Stimulated activated CD4-positive, alpha-beta T cell treated with anti-CD3 and anti-CD28 coated beads, Interleukin-1b, Interleukin-23, amount 100 ng/mL, for 24 hours (primary cell): ENCODE results near the gene FYCO1.
A peak's percentile ranks its signal among the peaks of the same experiment; 100 is the strongest.

Experiments
- DNase-seq, 4 experiments: peaks; one replicate each; pipeline ENCODE4 v3.0.0-alpha.2; 2020; ENCODE audit warnings: low read depth in 4 of 4, low spot score in 1 of 4

Gene FYCO1

DNA sequence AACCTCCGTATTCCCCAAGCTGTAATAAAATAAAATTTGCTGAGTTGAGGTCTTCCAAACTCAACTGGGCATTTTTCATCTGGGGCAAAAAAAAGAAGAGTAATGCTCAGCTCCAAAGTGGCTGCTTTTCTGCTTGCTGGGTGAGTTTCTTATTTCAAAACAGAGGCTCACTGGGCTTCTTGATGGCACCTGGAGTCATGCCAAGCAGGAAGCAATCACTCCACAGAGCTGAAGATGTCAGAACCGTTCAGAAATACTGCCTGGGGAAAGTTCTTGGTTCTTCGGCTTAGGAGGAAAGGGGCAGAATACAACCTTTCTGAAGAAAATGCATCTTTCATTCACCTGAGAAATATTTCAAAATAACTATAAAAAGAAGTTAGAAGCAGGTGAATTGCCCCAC is 105.2 kb downstream of the FYCO1 start:
- no peak for DNase-seq

DNA sequence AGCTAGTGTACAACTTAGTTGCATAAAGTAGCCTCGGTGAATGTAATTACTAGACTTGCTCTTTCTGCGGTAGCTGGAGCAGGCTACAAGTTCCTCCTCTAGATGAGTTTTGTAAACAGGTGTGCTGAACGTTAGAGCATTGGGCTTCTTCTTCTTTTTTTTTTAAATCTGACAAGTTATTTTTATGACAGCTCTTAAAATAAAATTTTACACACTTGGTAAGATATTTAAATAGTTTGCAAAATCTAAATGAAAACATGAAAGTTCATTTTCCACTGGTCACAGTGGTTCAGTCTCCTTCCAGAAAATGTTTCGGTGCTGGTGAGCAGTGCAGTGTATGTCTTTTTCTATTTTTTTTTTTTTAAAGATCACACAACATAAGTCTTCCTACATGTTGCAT is 106.3 kb downstream of the FYCO1 start:
- no peak for DNase-seq

DNA sequence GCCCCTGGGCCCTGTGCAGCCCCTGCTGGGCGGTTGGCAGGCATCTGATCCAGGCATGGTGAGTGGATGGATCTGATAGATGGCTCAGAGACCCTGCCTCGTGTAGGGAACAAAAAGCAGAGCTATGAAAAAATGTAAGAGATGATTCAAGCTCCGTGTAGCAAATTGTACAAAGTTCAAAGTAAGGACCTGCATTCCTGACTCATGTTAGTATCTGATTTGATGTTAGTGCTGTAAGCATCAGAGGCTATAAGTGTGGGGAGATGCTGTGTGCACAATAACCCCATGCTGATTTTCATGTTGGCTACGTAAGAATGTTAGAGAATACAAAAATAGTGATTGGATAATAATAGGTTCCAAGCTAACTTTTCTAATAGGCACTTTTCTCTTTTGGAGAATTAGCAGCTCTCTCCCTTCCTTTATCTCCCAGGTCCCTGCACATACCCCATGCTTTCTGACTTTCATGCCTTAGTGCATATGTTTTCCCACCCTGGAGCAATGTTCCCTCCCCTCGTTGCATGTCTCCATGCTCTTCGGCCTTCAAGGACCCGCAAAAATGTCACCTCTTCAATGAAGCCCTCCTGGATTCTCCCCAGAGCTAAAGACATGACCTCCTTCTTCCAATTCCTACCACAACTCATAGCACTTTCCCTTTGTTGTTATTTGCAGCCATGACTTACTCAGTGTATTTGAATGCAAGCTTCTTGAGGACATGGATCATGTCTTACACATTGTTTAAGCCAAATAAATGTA is 107.7 kb downstream of the FYCO1 start:
- DNase-seq, result no peak

DNA sequence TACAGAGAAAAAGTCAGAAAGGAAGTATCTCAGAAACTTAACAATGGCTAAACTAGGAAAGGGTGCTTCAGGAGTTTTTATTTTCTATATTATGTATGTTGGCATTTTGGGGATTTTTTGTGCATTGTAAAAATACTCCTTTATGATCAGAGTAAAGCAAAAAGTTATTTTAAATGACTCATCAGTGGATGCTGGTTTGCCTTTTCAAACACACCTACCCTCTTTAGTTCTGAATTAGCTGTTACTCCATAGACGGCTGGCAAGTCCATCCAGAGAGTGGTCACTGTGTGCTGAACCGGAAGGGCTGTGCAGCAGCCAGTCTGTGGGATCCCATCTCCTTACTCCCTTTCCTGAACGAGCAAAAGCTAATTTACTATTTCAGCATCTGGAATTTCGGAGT is 108.3 kb downstream of the FYCO1 start:
- no peak for DNase-seq

DNA sequence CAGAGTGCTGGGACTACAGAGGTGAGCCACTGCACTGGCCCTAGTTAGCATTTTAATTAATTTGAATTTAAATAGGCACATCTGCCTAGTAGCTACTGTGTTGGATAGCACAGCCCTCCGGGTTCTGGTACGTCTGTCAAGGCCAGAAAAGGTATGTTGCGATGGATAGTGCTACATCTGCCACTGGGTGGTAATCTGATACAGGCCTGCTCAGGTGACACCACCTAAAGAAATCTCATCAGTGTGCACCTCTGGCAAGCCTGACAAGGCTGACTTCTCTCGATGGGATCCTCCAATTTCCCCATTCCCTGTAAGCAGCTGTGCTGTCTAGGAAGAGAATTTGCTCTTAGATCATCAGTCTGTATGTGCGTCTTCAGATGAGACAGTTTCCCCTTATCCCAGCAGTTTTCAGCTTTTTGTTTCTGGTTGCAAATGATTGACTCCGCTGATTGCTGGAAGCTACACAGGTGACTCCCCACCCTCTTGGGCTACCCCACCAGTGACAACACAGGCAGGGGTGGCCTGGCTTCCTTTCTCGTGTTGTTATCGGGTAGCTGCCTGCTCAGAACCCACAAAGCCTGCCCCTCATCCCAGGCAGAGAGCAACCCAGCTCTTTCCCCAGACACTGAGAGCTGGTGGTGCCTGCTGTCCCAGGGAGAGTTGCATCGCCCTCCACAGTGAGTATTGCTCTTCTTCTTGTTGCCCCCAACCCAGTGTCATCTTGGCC is 109.5 kb downstream of the FYCO1 start, which contains the start of gene CCR9:
CCR9 (plus strand) TSS at position 565 of the 727 bp plus-strand sequence. CDS start 8,391 bp downstream, outside the sequence.
- DNase-seq, result no peak

DNA sequence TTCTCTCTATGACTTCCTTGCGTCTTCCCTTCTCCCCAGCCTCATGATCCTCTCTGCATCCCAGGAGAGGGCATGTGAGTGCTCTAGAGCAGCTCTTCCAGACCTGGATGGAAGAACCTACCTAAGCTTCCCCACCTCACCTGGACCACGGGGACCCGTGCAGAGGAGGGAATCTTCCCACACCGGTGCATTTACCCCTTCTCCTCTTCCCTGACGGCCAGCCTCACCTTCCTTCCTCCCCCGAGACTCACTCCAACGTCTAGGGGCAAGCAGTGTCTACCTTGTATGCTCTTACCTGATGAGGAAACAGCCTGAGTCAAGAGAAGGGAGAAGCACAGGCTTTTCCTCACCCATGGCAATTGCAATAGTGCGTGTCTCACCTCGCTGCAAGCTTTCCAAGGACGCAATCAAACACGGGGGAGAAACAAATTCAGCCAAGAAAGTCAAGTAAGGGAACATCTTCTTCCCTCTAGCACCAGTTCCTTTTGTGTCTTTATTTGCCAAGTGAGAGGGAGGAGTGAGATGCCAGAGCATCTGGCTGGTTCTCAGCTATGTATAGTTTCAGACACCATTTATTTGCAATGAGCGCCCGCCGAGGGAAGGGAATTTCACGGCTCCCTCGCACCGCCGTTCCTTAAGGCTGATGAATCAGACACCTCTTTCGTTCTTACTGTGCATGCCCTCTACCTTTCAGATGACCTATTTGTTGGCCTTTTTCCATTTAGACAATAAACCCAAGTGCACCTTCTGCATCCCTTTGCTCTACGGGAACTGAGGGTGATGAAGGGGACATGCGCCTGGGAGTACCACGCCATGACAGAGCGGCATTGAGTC is 111.0 kb downstream of the FYCO1 start:
- DNase-seq, result no peak

DNA sequence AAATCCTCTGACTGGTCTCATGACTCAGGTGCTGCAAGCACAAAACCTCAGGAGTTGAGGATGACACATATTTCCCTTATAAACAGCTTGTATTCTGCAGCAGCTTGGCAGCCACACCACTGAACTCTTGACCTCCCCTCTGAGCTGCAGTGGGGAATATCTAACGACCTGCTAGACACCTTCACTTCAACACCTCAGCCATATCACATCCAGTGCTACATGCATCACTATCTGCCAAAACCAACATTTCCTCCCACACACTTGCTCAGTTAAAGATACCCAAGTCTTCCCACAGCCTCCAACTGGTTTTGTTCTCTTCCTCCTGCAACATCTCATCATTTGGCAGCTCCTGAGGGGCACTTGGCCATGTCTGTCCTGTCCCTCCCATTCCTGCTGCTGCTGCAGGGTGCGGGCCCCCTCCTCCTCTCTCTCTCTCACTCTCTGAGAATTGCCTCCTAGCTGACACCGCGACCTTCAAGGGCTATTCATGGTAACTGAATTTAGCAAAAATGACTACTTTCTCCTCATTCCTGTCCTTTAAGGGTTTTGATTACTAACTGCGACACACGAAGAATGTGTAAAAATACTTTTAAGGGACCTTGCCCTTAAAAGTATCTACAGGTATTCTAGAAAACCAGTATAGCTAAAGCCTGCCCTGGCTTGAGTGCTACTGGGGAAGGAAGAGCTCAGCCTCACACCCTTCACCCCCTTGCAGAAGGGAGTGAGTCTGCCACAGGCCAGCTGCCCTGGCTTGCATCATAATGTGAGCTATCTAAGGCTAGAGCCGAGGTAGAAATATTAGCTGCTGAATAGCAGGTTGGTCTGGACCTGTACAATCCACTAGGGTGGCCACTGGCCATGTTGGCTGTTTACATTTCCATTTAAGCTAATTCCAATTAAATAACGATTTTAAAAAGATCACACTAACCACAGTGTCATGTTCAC is 114.3 kb downstream of the FYCO1 start:
- DNase-seq, result peak in 1 of 4 experiments; percentile 12

DNA sequence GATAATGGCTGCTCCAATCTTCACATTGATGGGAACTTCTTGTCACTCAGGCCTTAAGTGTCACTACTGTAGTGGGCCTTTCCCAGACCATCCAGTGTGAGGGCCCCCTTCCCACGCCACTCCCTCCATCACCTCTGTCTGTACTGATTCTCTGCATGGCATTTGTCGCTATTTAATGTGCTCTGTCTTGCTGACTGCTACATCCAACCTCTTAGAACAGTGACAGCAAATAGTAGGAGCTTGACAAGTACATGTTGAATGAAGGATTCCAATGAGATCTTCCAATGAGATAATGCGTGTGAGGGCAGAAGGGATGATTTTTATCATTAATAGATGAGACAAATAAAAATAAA is 114.9 kb downstream of the FYCO1 start:
- DNase-seq, result no peak

DNA sequence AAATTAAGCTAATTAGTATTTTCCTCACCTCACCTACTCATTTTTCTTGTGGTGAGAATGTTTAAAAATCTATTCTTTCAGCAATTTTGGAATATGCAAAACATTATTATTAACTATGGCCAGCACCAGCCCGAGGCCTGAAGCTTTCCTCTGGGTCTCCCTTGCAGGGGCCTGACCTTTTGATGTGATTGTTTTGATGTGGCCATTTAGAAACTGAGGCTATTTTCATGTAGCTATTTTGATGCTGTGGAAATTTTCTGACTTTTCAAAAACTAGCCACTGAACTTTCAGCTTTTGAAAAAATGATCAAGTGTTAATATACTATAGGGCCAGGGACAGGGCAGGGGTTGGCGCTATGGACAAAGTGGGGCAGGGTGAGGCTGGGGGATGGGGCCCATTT is 117.5 kb downstream of the FYCO1 start:
- no peak for DNase-seq

DNA sequence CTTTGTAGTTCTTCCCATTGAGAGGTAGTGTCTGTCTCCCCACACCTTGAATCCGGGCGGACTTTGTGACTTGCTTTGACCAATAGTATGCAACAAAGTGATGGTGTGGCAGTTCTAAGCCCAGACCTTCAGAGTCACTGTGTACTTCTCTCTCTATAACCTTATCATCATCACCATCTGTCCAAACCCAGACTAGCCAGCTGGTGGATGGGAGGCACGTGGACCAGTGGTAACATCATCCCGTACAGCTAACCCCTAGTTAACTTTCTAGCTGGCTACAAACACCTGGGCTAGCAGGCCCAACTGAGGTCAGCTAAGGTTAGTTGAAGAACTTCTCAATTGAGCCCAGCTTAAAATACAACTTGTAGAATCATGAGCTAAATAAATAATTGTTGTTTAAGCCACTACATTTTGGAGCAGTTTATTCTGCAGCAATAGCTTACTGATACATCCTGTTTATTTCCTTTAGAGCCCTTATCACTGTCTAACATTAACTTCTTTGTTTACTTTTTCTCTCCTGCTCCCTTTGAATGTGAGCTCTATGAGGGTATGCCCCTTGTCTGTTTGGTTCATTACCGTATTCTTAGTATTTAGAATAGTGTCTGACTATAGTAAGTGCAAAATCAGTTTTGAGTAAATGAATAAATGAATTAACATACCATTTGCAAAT is 120.8 kb downstream of the FYCO1 start:
- DNase-seq, result no peak

DNA sequence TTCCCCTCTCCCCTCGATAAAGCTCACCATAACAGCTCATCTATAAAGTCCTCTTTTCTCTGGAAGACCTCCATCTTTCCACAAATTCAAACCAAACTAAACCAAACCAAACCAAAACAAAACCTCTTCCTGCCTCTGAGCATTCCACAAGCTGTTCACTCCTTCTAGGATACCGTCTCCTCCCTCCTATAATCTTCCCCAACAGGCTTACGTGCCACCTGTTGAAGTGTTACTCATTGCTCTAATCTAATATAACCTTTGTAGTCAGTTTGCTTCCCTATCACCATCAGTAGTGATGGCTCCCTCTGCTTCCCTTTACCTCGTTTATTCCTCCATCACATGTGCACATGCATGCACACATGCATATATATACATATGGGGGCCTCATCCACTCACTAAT is 122.0 kb downstream of the FYCO1 start:
- no peak for DNase-seq

DNA sequence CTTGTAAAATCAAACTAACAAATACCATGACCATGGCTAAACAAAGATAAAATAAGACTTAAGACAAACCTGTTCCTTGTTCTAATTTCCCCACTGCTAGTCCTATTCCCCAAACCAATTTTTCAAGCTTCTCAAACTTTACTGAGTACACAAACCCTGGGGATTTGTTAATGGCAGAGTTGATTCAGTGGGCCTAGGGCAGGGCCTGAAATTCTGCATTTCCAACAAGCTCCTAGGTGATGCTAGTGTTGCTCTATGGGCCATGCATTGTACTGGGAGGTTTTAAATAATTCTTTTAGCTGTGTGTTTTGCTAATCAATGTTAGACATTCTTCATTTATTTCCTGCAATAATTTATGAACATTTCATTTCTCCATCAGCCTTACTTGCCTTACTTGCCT is 122.6 kb downstream of the FYCO1 start:
- DNase-seq, result no peak

DNA sequence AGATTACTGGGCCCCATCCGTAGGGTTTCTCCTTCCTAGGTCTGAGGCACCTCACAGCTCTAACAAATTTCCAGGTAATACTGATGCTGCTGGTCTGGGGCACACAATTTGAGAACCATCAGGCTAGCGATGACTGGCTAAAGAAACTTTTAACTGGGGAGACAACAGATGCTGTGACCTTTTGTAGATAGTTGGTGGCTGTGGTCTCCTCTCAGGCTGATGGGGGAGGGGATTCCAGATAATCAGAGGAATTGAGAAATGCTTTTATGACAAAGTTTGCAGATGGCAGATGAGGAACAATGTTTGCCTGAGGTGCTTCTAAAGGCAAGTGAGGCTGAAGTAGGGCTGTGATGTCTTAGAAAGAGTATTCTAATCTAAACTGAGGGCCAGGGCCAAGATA is 123.1 kb downstream of the FYCO1 start:
- no peak for DNase-seq

DNA sequence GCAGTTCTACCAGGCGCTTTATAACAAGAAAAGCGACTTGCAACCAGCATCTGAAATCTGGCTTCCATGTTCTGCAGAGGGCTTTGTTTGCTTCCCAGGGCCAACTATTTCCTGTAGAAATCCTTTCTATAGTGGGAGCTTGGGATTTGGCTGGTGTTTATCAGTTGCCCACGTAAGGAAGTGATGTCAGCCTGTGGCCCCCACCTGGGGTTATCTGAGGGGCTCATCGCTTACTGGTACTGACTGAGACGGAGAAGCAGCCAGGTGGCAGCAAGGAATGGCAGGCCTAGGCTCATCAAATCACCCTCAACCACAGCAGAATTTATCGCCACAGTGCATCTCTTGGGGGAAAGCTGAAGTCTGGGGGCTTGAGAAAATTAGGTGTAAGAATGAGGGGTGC is 123.8 kb downstream of the FYCO1 start:
- DNase-seq, result no peak

DNA sequence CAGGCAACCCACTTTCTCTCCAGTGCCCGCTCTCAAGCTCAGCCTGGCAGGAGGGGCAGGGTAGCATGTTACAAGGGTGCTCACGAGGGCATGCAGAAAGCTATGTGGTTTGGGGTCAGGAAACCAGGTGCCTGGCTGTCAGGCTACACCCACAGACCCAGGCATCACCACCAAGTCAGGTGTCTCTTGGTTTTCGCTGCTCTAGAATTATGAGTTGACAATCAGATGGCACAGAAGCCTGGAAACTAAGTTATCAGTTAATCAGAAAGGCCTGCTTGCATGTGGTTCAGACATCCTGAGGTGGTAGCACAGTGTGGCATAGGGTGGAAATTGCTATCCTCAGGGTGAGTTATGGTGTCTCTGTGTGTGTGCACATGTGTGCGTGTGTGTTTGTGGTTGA is 125.5 kb downstream of the FYCO1 start:
- DNase-seq, result peak in 1 of 4 experiments; percentile 23

DNA sequence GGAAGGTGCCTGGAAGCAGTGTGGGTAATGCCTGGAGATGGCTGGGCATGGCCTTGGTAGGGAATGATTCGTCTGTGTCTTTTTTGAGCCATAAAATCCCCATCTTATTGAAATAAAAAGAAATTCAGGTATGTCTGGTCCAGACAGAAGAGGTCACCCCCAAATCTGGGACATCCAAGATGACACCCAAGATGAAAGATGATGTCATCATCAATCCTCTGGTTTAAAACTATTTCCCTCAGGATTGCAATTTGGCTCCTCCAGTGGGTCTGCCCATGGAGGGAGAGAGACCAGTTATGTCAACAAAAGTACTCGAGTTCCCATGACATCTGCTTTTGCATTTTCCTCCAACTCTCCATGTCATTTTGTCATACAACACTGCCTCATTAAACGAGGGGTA is 126.0 kb downstream of the FYCO1 start:
- no peak for DNase-seq

DNA sequence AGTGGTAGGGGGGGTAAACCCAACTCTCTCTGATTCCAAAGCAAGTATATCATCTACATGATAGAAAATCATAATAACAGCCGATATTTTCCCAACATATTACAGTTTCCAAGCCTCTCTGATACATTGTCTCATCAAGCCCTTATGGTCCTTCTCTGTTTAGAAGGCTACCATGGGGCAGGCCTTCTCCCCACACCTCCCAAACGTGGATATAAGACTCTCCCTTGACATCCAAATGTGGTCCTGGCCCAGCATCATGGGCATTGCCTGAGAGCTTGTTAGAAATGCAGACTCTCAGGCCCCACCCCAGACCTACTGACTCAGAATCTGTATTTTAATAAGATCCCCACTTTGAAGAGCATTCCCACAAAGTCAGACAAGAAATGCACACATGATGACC is 127.0 kb downstream of the FYCO1 start:
- DNase-seq, result no peak

DNA sequence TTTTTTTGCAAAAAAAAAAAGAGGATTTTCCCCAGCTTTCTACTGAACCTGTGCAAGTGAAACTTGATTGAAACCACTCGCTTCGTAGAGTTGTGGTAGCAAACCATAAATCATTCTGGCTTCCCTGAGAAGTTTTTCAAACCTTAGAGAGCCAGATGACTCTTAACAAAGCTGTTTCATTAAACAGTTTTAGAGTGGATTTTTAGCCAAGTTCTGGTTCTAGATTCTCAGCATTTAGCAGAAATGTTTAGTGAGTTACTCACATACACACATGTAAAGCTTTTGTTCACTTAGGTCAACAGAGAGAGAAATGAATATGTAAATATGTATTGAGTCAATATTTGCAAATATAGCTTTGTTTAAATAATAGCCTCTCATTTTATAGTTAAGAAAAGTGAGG is 127.4 kb downstream of the FYCO1 start:
- no peak for DNase-seq
